K562 treated with DMSO at 1 percent for 4 hours (cell line): Measurements from ENCODE around the gene RAB40A. TPM values are rescaled to one million over a fixed set of nuclear protein-coding genes. Genes with fewer than 3 reads are reported as not detected.

Source experiments
- total RNA-seq: library from RNA; unstranded; fragments of 300-600 nt; gene quantifications from 2 replicates; pipeline ENCODE4 v1.2.3, GENCODE V29; 2022; ENCODE audit not compliant: insufficient read depth

The RAB40A gene, protein sequence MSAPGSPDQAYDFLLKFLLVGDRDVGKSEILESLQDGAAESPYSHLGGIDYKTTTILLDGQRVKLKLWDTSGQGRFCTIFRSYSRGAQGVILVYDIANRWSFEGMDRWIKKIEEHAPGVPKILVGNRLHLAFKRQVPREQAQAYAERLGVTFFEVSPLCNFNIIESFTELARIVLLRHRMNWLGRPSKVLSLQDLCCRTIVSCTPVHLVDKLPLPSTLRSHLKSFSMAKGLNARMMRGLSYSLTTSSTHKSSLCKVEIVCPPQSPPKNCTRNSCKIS
- 0.30 and 0.88 TPM in 2 replicates for total RNA-seq

DNA sequence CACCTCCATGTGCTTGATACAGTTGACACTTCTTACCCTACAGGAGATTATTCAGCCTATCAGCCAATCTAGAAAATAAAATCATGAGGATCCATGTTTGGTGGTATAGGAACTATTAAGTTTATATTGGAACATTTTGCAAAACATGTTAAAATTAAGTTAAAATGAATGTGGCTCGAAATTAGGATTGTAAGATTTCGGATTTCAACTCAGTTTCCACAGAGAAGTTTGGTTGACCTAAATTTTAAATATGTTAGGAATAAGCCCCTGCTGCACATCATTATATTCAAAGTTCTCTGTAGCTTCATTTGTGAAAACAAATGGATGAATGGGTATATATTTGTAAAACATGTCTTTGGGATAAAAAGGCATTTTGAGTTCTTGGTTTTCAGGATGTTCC lies at the start of gene RAB40A:
RAB40A (minus strand) TSS at position 101 of the 400 bp plus-strand sequence. CDS start 18,733 bp downstream, outside the sequence.

Other genes starting within 250 kb of the RAB40A start
- gene TCEAL5, start 242.7 kb downstream of the RAB40A start, total RNA-seq, result not detected in 2 replicates
- 23.4 and 50.5 TPM in 2 replicates for gene BEX2, start 208.5 kb downstream of the RAB40A start, total RNA-seq
- not detected in 2 replicates for gene TCEAL7, start 189.2 kb downstream of the RAB40A start, total RNA-seq
- 44.9 and 48.8 TPM in 2 replicates for gene TCEAL9, start 163.0 kb downstream of the RAB40A start, total RNA-seq
- gene BEX3, start 143.0 kb downstream of the RAB40A start, total RNA-seq, result not detected in 2 replicates
- gene TCEAL4, start 66.0 kb upstream of the RAB40A start, total RNA-seq, result 6.7 and 6.9 TPM in 2 replicates
- gene TCEAL3, start 88.5 kb upstream of the RAB40A start, total RNA-seq, result not detected in 2 replicates
- 1.5 TPM in 1 of 2 replicates, not detected in the other for gene TCEAL1, start 109.5 kb upstream of the RAB40A start, total RNA-seq
- 335 and 405 TPM in 2 replicates for gene MORF4L2, start 167.2 kb upstream of the RAB40A start, total RNA-seq
- gene TMEM31, start 191.4 kb upstream of the RAB40A start, total RNA-seq, result not detected in 2 replicates